Measurements from ENCODE around the gene TCF12. TPM values are rescaled to one million over a fixed set of nuclear protein-coding genes. Genes with fewer than 3 reads are reported as not detected.

TCF12 gene
- total RNA-seq, 1 donor from 2014 or later: 78.5 TPM

- DNase-seq: no peak
These were observed 406.1 kb downstream of the TCF12 start for GRCh38 chr15:57324590-57324890.

- DNase-seq: no peak
These were observed 406.7 kb downstream of the TCF12 start for GRCh38 chr15:57324944-57325679.

GRCh38 chr15:57326196-57326595 is 407.8 kb downstream of the TCF12 start:
- no peak for DNase-seq

GRCh38 chr15:57327985-57328471 is 409.6 kb downstream of the TCF12 start:
- DNase-seq: no peak

GRCh38 chr15:57328479-57328878 is 410.0 kb downstream of the TCF12 start:
- DNase-seq: no peak

GRCh38 chr15:57328897-57329296 is 410.5 kb downstream of the TCF12 start:
- DNase-seq: peak; percentile 29

GRCh38 chr15:57329582-57330367 is 411.3 kb downstream of the TCF12 start:
- DNase-seq: no peak

- no peak for DNase-seq
These were observed 412.3 kb downstream of the TCF12 start for GRCh38 chr15:57330619-57331340.

- no peak for DNase-seq
These were observed 413.9 kb downstream of the TCF12 start for GRCh38 chr15:57332326-57332725.

- DNase-seq: no peak
These were observed 415.0 kb downstream of the TCF12 start for GRCh38 chr15:57333487-57333886.

- DNase-seq: peak; percentile 79
These were observed 415.8 kb downstream of the TCF12 start for GRCh38 chr15:57334257-57334656.

GRCh38 chr15:57335293-57335715 is 416.9 kb downstream of the TCF12 start:
- DNase-seq: no peak

GRCh38 chr15:57335719-57336118 is 417.3 kb downstream of the TCF12 start:
- peak; percentile 30 for DNase-seq

- peak; percentile 99 for DNase-seq
These were observed 419.5 kb downstream of the TCF12 start for GRCh38 chr15:57337868-57338411.

GRCh38 chr15:57339321-57339720 is 420.9 kb downstream of the TCF12 start:
- no peak for DNase-seq

Other genes starting within 250 kb of the TCF12 start
- gene ZNF280D, start 185.1 kb upstream of the TCF12 start, total RNA-seq: 25.7 and 37.9 TPM in 2 replicates